Activated T-helper 1 cell treated with anti-CD3 and anti-CD28 coated beads, Interleukin-12 subunit alpha, Interleukin-12 subunit beta, Interleukin-2, Interleukin-4 antibody, amounts not matched to agents 30 ng/mL and 10 ng/mL and 1 ng/mL, durations not matched to agents 14 hours and 24 hours and 36 hours (primary cell): ENCODE results near the gene TKTL2. TPM values are rescaled to one million over a fixed set of nuclear protein-coding genes. Genes with fewer than 3 reads are reported as not detected.

Experiments
- DNase-seq: peaks from one replicate; pipeline ENCODE4 v3.0.0; 2021; ENCODE audit warnings: low spot score
- H3K27ac Mint-ChIP-seq: one replicate; pipeline ENCODE4 v1.8.0; 2021; ENCODE audit warnings: mild to moderate bottlenecking, mixed read lengths
- H3K27me3 Mint-ChIP-seq: one replicate; pipeline ENCODE4 v1.8.0; 2022; ENCODE audit warnings: mild to moderate bottlenecking, moderate library complexity, mixed read lengths; ENCODE audit not compliant: insufficient read depth
- H3K36me3 Mint-ChIP-seq: one replicate; pipeline ENCODE4 v1.8.0; 2021; ENCODE audit warnings: low read depth, mixed read lengths
- H3K4me1 Mint-ChIP-seq: one replicate; pipeline ENCODE4 v1.8.0; 2021; ENCODE audit warnings: low read depth, mixed read lengths
- H3K4me3 Mint-ChIP-seq: one replicate; pipeline ENCODE4 v1.8.0; 2021; ENCODE audit warnings: mild to moderate bottlenecking, moderate library complexity, mixed read lengths
- H3K9me3 Mint-ChIP-seq: one replicate; pipeline ENCODE4 v1.8.0; 2021; ENCODE audit warnings: mixed read lengths
- intact Hi-C: fragments of 100-400 bp; cut with micrococcal nuclease; formaldehyde crosslinking; loops from one replicate; pipeline ENCODE4 v1.15.1; 2024
- total RNA-seq: library from RNA; stranded (reverse); gene quantifications from 2 replicates; pipeline ENCODE4 v1.2.3, GENCODE V29; 2022

TKTL2 gene
- total RNA-seq = not detected in 2 replicates

GRCh38 chr4:163473576-163473975 lies at the start of gene TKTL2:
Gene TKTL2, minus strand, starts transcription at chr4:163473754. Its CDS starts 20 bp downstream, at chr4:163473734.
- Mint-ChIP-seq H3K4me1 (no peaks in the 10 kb centered on the region), H3K36me3 (no peaks in the 10 kb centered on the region)
- intact Hi-C loops = no loop called here

GRCh38 chr4:163515198-163515597 lies 41.6 kb upstream of the TKTL2 start:
- Mint-ChIP-seq H3K9me3 (no peaks in the 10 kb centered on the region), H3K4me1 (no peaks in the 10 kb centered on the region), H3K27ac (no peak overlapping the region), H3K4me3 (no peak overlapping the region), H3K27me3 (no peaks in the 10 kb centered on the region), H3K36me3 (peaks cover 49% of the 10 kb centered on the region)
- no peak for DNase-seq
- intact Hi-C loops = no loop called here

More at GRCh38 chr4:163473576-163473975, at the start of gene TKTL2:
- H3K27me3 Mint-ChIP-seq = peaks cover 12% of the 10 kb centered on the region
- no peak for DNase-seq
- H3K27ac Mint-ChIP-seq = no peak within 1 kb of the TSS
- H3K4me3 Mint-ChIP-seq = no peak within 1 kb of the TSS
- H3K9me3 Mint-ChIP-seq = no peaks in the 10 kb centered on the region

DNA sequence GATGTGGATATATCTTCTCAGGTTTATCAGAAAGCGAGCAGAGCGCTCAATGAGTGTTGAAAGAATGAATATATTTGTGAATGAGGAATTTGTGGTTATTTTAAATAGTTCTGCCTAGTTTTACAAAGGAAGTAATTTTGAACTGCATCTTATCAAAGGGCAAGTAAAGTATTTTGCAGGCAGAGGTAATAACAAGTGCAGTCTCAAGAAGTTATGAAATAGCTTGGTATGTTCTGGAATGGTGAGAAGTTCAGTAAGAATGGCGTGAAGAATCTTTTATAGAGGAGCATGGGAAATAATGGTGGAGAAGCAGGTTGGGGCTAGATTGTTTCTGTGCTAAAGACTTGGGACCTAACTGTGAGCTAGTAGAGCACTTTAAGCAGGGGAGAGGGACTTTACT lies 31.8 kb upstream of the TKTL2 start:
- DNase-seq = no peak
- Mint-ChIP-seq H3K4me1 (peaks cover 13% of the 10 kb centered on the region), H3K4me3 (no peak overlapping the region), H3K9me3 (peaks cover 6% of the 10 kb centered on the region), H3K36me3 (peaks cover 27% of the 10 kb centered on the region), H3K27ac (no peak overlapping the region), H3K27me3 (no peaks in the 10 kb centered on the region)
- intact Hi-C loops = no loop called here

DNA sequence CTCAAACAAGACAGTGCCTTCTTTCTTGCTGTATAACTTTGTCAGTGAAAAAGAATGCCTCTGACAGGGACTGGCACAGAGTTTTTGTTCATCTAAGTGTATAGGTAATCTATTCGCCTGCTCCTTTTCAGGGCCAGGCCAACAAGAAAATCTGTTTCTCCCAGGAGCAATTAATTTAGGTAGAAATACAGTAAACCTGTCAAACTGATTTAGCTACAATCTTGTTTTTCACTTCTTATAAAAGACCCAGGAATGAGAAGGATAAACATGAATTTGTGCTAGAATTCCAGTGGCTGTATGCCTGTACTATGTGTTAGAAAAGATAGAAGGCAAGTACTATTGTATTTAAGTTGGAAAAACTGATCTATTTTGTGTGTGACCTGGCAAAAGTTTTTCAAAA lies 27.0 kb upstream of the TKTL2 start:
- Mint-ChIP-seq H3K4me1 (peaks cover 26% of the 10 kb centered on the region), H3K27me3 (no peaks in the 10 kb centered on the region), H3K9me3 (peaks cover 6% of the 10 kb centered on the region), H3K27ac (no peak overlapping the region), H3K4me3 (no peak overlapping the region), H3K36me3 (peaks cover 18% of the 10 kb centered on the region)
- intact Hi-C loops = no loop called here
- DNase-seq = no peak

- Mint-ChIP-seq H3K27me3 (peaks cover 2% of the 10 kb centered on the region), H3K4me3 (peak overlapping the region; percentile 90), H3K9me3 (no peaks in the 10 kb centered on the region), H3K36me3 (peaks cover 13% of the 10 kb centered on the region), H3K4me1 (peaks cover 23% of the 10 kb centered on the region), H3K27ac (peak overlapping the region; percentile 90)
- intact Hi-C loops = loop anchor here (1.0 to 10.0 kb wide), 3 partner anchors 12 to 1839 kb away; no protein-coding TSS in a partner anchor
- no peak for DNase-seq
Measured at GRCh38 chr4:163495900-163496299, 22.3 kb upstream of the TKTL2 start.

DNA sequence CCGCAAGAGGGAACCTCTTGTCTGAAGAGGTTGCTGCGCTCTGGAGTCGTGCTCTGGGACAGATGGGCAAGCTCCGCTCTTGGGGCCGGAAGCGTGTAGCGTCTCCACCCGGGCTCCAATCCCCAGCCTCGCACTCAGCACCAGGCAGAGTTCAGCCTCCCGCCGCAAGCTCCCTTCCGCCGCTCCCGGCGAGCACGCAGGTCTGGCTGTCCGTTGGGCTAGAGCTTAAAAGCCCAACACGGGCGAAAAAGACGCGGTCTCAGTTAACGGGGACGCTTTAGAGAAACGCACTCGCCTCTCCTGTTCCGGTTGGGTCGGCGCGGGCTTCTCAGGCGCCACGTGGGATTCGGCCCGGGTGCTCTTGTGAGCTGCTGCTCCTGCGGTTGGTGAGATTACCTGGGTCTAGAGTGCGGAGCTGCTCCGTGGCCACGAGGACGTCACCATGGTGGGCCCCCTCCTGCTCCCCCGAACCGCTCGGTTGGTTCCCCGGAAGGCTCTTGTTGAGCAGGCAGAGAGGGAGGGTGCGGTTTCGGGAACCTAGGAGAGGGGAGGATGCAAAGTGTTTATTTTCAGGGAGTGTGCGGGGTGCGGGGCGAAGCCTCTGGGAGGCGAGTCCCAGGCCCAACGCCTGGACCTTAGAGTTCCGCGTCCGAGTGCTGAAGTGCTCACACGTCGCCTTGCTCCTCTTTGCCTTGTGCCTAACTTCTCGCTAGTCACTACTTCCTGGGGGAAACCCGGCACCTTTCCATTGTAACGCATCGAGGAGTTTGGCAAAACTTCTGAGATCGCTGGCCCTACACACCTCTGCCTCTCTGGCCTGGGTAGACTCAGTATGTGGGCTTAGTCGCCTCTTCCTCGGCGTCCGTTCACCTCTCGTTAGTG lies 21.0 kb upstream of the TKTL2 start, which contains the start of gene TMA16:
TSS of gene TMA16 (plus strand) at position 331 of the 882 bp plus-strand sequence. CDS start at position 443, 112 bp downstream.
- H3K4me1 Mint-ChIP-seq = peaks cover 23% of the 10 kb centered on the region
- peaks cover 8% of the 10 kb centered on the region for H3K36me3 Mint-ChIP-seq
- H3K27ac Mint-ChIP-seq = peak within 1 kb of the TSS; percentile 98
- no peaks in the 10 kb centered on the region for H3K9me3 Mint-ChIP-seq
- intact Hi-C loops = loop anchor here (1.0 to 10.0 kb wide), 6 partner anchors 10 to 1840 kb away; partner anchors contain the start of gene NAF1
- peaks cover 3% of the 10 kb centered on the region for H3K27me3 Mint-ChIP-seq
- H3K4me3 Mint-ChIP-seq = peak within 1 kb of the TSS; percentile 90
- peak; percentile 84 for DNase-seq

- peak overlapping the region; percentile 89 for H3K4me3 Mint-ChIP-seq
- peaks cover 23% of the 10 kb centered on the region for H3K4me1 Mint-ChIP-seq
- H3K27ac Mint-ChIP-seq = peak overlapping the region; percentile 98
- H3K9me3 Mint-ChIP-seq = no peaks in the 10 kb centered on the region
- H3K36me3 Mint-ChIP-seq = peaks cover 8% of the 10 kb centered on the region
- H3K27me3 Mint-ChIP-seq = peaks cover 3% of the 10 kb centered on the region
- intact Hi-C loops = loop anchor here (1.0 to 10.0 kb wide), 4 partner anchors 56 to 1841 kb away; partner anchors contain the start of gene NAF1
- DNase-seq = no peak
Measured at GRCh38 chr4:163493643-163494359, 20.2 kb upstream of the TKTL2 start.

DNA sequence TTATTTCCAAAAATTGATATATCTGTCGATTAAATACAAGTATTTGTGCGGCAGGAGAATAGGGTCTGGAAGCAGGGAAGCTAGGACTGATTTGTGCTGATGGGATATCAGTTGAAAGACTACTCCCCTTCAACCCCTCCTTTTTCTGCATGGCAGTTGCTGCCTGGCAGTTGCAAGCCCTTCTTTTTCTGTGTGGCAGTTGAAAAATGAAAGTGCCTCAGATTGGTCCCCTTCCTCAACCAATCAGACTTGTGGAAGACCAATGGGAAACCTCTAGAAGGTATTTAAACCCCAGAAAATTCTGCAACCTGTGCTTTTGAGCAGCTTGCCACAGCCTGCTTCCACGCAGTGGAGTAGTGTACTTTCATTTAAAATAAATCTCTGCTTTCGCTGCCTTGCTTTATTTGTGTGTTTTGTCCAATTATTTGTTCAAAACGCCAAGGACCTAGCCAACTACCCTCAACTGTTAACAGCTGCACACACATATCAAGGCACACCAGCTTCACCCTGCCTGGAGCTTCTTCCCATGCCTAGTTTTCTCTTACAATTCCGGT lies 19.5 kb upstream of the TKTL2 start:
- H3K27ac Mint-ChIP-seq = no peak overlapping the region
- peaks cover 28% of the 10 kb centered on the region for H3K4me1 Mint-ChIP-seq
- intact Hi-C loops = loop anchor here (5.0 to 10.0 kb wide), 2 partner anchors 381 to 1842 kb away; no protein-coding TSS in a partner anchor
- DNase-seq = no peak
- peaks cover 8% of the 10 kb centered on the region for H3K27me3 Mint-ChIP-seq
- H3K4me3 Mint-ChIP-seq = peak overlapping the region; percentile 89
- no peaks in the 10 kb centered on the region for H3K9me3 Mint-ChIP-seq
- H3K36me3 Mint-ChIP-seq = peaks cover 8% of the 10 kb centered on the region

DNA sequence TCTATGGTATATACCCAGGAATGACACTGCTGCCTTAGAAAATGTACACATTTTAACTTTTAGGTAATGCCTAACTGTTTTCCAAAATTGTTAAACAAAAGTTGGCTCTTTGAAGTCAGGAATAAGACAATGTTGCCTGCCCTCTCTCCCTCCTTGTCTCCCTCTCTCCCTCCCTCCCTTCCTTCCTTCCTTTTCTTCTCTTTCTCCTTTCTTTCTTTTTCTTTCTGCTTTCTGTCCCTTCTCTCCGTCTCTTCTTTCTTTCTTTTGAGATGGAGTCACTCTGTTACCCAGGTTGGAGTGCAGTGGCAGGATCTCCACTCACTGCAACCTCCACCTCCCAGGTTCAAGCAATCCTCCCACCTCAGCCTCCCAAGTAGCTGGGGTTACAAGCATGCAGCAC lies 16.4 kb upstream of the TKTL2 start:
- Mint-ChIP-seq H3K36me3 (no peaks in the 10 kb centered on the region), H3K27me3 (peaks cover 13% of the 10 kb centered on the region), H3K4me1 (peaks cover 9% of the 10 kb centered on the region), H3K9me3 (no peaks in the 10 kb centered on the region), H3K27ac (no peak overlapping the region), H3K4me3 (no peak overlapping the region)
- intact Hi-C loops = loop anchor here (5.0 to 10.0 kb wide), 2 partner anchors 378 to 1845 kb away; no protein-coding TSS in a partner anchor
- no peak for DNase-seq

- no peak overlapping the region for H3K4me3 Mint-ChIP-seq
Measured at GRCh38 chr4:163486321-163486720, 12.8 kb upstream of the TKTL2 start.

DNA sequence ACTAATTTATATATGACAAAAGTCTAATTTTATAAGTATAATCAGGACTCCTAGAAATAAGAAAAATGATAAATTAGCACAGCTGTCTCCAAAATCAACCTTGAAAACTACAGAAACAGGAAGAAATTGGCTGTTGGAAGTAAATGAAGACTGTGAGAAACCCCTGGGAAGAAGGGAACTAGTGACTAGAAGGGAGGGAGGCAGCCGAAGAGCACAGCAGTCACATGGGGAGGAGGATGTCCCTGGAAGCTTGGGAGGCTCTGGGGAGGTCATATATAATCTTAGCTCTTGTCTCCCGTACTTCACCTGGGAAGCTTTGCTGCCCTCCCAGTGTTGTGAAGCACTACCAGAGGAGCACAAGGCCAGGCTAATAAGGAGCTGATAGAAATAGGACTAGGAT lies 12.0 kb upstream of the TKTL2 start:
- no peaks in the 10 kb centered on the region for H3K9me3 Mint-ChIP-seq
- peaks cover 15% of the 10 kb centered on the region for H3K27me3 Mint-ChIP-seq
- no peak for DNase-seq
- no peak overlapping the region for H3K4me3 Mint-ChIP-seq
- peaks cover 9% of the 10 kb centered on the region for H3K4me1 Mint-ChIP-seq
- intact Hi-C loops = no loop called here
- no peak overlapping the region for H3K27ac Mint-ChIP-seq
- no peaks in the 10 kb centered on the region for H3K36me3 Mint-ChIP-seq

More at GRCh38 chr4:163486321-163486720, 12.8 kb upstream of the TKTL2 start:
- Mint-ChIP-seq H3K36me3 (no peaks in the 10 kb centered on the region), H3K27me3 (peaks cover 11% of the 10 kb centered on the region), H3K27ac (no peak overlapping the region), H3K9me3 (no peaks in the 10 kb centered on the region), H3K4me1 (peaks cover 9% of the 10 kb centered on the region)
- no peak for DNase-seq
- intact Hi-C loops = no loop called here

DNA sequence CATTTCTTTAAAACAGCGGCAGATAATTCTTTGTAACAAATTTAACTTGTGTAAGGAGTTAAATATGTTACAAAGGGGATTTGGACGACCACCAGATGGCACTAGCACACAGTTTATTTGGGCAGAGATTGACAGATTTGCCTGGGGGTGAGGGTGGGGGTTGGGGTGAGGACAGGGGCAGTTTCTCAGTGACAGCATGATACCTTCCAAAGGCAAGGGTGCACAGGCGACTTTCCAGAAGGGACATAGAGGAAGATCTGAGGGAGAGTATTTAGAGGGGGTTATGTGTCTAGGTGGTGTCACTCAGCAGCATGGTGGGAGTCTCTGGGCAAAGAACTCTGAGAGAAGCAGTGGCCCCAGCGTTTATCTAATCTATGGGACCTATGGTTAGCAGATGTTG lies 11.4 kb upstream of the TKTL2 start:
- H3K4me3 Mint-ChIP-seq = no peak overlapping the region
- peak; percentile 25 for DNase-seq
- no peaks in the 10 kb centered on the region for H3K36me3 Mint-ChIP-seq
- intact Hi-C loops = loop anchor here (1.0 to 5.0 kb wide), 5 partner anchors 10 to 272 kb away; no protein-coding TSS in a partner anchor
- H3K4me1 Mint-ChIP-seq = peaks cover 9% of the 10 kb centered on the region
- H3K27me3 Mint-ChIP-seq = peaks cover 14% of the 10 kb centered on the region
- no peak overlapping the region for H3K27ac Mint-ChIP-seq
- H3K9me3 Mint-ChIP-seq = no peaks in the 10 kb centered on the region
